Nephron (organoid): ENCODE results near the gene NDST3.

Experiments used
- H3K27ac Mint-ChIP-seq, 3 experiments: 2 replicates each; pipeline ENCODE4 v1.8.0; 2020; ENCODE audit warnings: mixed read lengths in 3 of 3, mild to moderate bottlenecking in 2 of 3, moderate library complexity in 1 of 3
- H3K27me3 Mint-ChIP-seq: 2 replicates; pipeline ENCODE4 v1.8.0; 2021; ENCODE audit warnings: low read depth, mild to moderate bottlenecking, moderate library complexity, mixed read lengths
- H3K36me3 Mint-ChIP-seq: 2 replicates; pipeline ENCODE4 v1.8.0; 2020; ENCODE audit warnings: low read depth, mixed read lengths
- H3K4me1 Mint-ChIP-seq: 2 replicates; pipeline ENCODE4 v1.8.0; 2020; ENCODE audit warnings: mixed read lengths
- H3K4me3 Mint-ChIP-seq, 3 experiments: 2 replicates each; pipeline ENCODE4 v1.8.0; 2020; ENCODE audit warnings: mild to moderate bottlenecking in 3 of 3, mixed read lengths in 3 of 3, moderate library complexity in 2 of 3
- H3K9me3 Mint-ChIP-seq: 2 replicates; pipeline ENCODE4 v1.8.0; 2020; ENCODE audit warnings: mixed read lengths
- CTCF ChIP-seq, 3 experiments: fragments of 200-600 bp; sonication (generic); IDR thresholded peaks; one replicate each; pipeline ENCODE4 v1.5.0; 2021; ENCODE audit warnings: antibody characterized with exemption in 3 of 3; ENCODE audit not compliant: unreplicated experiment in 3 of 3

Gene NDST3

GRCh38 chr4:118139241-118139640, 105.0 kb downstream of the NDST3 start:
- Mint-ChIP-seq H3K4me1 (no peaks in the 10 kb centered on the region), H3K27ac (no peak overlapping the region), H3K36me3 (no peaks in the 10 kb centered on the region), H3K4me3 (no peak overlapping the region), H3K9me3 (no peaks in the 10 kb centered on the region), H3K27me3 (no peaks in the 10 kb centered on the region)
- no peak for TF ChIP-seq CTCF (IDR thresholded peaks at IDR 0.05; ENCODE audit: unreplicated experiment in 3 of 3)

- peaks cover 6% of the 10 kb centered on the region for H3K36me3 Mint-ChIP-seq
- no peaks in the 10 kb centered on the region for H3K27me3 Mint-ChIP-seq
- H3K4me1 Mint-ChIP-seq = no peaks in the 10 kb centered on the region
- H3K4me3 Mint-ChIP-seq = no peak overlapping the region
- no peaks in the 10 kb centered on the region for H3K9me3 Mint-ChIP-seq
- no peak overlapping the region for H3K27ac Mint-ChIP-seq
- TF ChIP-seq CTCF (IDR thresholded peaks at IDR 0.05; ENCODE audit: unreplicated experiment in 3 of 3) = no peak
Measured at GRCh38 chr4:118141240-118141639, 107.0 kb downstream of the NDST3 start.

- Mint-ChIP-seq H3K27me3 (no peaks in the 10 kb centered on the region), H3K4me1 (no peaks in the 10 kb centered on the region), H3K36me3 (peaks cover 7% of the 10 kb centered on the region), H3K9me3 (peaks cover 10% of the 10 kb centered on the region), H3K27ac (no peak overlapping the region), H3K4me3 (no peak overlapping the region)
- TF ChIP-seq CTCF (IDR thresholded peaks at IDR 0.05; ENCODE audit: unreplicated experiment in 3 of 3) = no peak
Measured at GRCh38 chr4:118154649-118155048, 120.4 kb downstream of the NDST3 start.

GRCh38 chr4:118155516-118155915, 121.2 kb downstream of the NDST3 start:
- Mint-ChIP-seq H3K4me1 (no peaks in the 10 kb centered on the region), H3K27me3 (no peaks in the 10 kb centered on the region)
- no peak for TF ChIP-seq CTCF (IDR thresholded peaks at IDR 0.05; ENCODE audit: unreplicated experiment in 3 of 3)

GRCh38 chr4:118158763-118159375, 124.6 kb downstream of the NDST3 start:
- Mint-ChIP-seq H3K27me3 (no peaks in the 10 kb centered on the region), H3K4me3 (no peak overlapping the region), H3K4me1 (no peaks in the 10 kb centered on the region), H3K36me3 (peaks cover 10% of the 10 kb centered on the region), H3K27ac (peak overlapping the region in 1 of 3 experiments; percentile 69), H3K9me3 (peaks cover 19% of the 10 kb centered on the region)
- no peak for TF ChIP-seq CTCF (IDR thresholded peaks at IDR 0.05; ENCODE audit: unreplicated experiment in 3 of 3)

More at GRCh38 chr4:118155516-118155915, 121.2 kb downstream of the NDST3 start:
- H3K4me3 Mint-ChIP-seq = no peak overlapping the region
- H3K9me3 Mint-ChIP-seq = peaks cover 16% of the 10 kb centered on the region
- no peak overlapping the region for H3K27ac Mint-ChIP-seq
- peaks cover 10% of the 10 kb centered on the region for H3K36me3 Mint-ChIP-seq

- Mint-ChIP-seq H3K27me3 (no peaks in the 10 kb centered on the region), H3K27ac (no peak overlapping the region), H3K9me3 (peaks cover 28% of the 10 kb centered on the region), H3K4me1 (no peaks in the 10 kb centered on the region), H3K4me3 (no peak overlapping the region), H3K36me3 (no peaks in the 10 kb centered on the region)
- no peak for TF ChIP-seq CTCF (IDR thresholded peaks at IDR 0.05; ENCODE audit: unreplicated experiment in 3 of 3)
Measured at GRCh38 chr4:118167306-118167705, 133.0 kb downstream of the NDST3 start.
